ENCODE results near the gene FITM1. TPM values are rescaled to one million over a fixed set of nuclear protein-coding genes. Genes with fewer than 3 reads are reported as not detected.

Gene FITM1
- total RNA-seq, 2 experiments from 2014 or later, result 1.5 to 1.7 TPM

DNA sequence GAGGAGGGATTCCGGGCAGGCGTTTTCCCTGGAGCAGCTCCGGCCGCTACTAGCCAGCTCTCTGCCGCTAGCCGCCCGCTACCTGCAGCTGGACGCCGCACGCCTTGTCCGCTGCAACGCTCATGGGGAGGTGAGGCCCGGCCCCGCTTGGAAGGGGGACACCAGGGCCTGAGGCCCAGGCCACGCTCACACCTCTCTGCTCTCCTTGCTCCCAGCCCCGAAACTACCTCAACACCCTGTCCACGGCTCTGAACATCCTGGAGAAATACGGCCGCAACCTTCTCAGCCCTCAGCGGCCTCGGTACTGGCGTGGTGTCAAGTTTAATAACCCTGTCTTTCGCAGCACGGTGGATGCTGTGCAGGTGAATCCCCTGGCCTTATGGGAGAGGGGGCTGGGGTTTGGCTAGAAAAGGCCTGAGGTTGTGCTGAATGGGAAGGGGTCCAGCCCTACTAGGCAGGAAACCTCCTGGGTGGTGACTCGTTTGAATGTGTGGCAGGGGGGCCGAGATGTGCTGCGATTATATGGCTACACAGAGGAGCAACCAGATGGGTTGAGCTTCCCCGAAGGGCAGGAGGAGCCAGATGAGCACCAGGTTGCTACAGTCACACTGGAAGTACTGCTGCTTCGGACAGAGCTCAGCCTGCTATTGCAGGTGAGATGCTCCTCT is 17.4 kb downstream of the FITM1 start:
- Mint-ChIP-seq H3K27me3 (no peaks in the 10 kb centered on the region), H3K27ac (peak overlapping the region; percentile 90), H3K4me3 (peak overlapping the region; percentile 99), H3K9me3 (no peaks in the 10 kb centered on the region), H3K36me3 (ENCODE audit: low read depth) (peaks cover 86% of the 10 kb centered on the region), H3K4me1 (ENCODE audit: low read depth) (peaks cover 58% of the 10 kb centered on the region)
- Histone ChIP-seq H3K9me3 (ENCODE audit: control insufficient read depth in 1 of 2, insufficient read depth in 1 of 2, low read length in 2 of 2) (no peaks in the 10 kb centered on the region), H3K4me3 (ENCODE audit: low read length) (peak overlapping the region; percentile 93), H3K27ac (ENCODE audit: low read depth in 1 of 2, low read length in 2 of 2) (peak overlapping the region; percentile 46 to 76), H3K27me3 (ENCODE audit: control insufficient read depth in 1 of 2, insufficient read depth in 2 of 2, low read length in 2 of 2) (no peaks in the 10 kb centered on the region), H3K4me1 (ENCODE audit: insufficient read depth, low read length) (peaks cover 62% of the 10 kb centered on the region), H3K36me3 (ENCODE audit: insufficient read depth, low read length) (peaks cover 69% of the 10 kb centered on the region)
- ChIA-PET POLR2A (interaction anchor here (1.0 to 8.1 kb wide), 13 partner anchors 8 to 294 kb away, joined by 3 to 154 read pairs (median 16); partner anchors contain the start of genes DCAF11, IPO4, IRF9 and MDP1), CTCF (interaction anchor here (1.0 to 5.5 kb wide), 4 partner anchors 13 to 184 kb away, joined by 3 to 32 read pairs (median 4); partner anchors contain the start of genes DCAF11, IRF9, MDP1 and NRL)
- DNase-seq (peak in 1 of 14 experiments; percentile 30), ATAC-seq (ENCODE audit: poor library complexity) (no peak)
- TF ChIP-seq, protein P1, sequence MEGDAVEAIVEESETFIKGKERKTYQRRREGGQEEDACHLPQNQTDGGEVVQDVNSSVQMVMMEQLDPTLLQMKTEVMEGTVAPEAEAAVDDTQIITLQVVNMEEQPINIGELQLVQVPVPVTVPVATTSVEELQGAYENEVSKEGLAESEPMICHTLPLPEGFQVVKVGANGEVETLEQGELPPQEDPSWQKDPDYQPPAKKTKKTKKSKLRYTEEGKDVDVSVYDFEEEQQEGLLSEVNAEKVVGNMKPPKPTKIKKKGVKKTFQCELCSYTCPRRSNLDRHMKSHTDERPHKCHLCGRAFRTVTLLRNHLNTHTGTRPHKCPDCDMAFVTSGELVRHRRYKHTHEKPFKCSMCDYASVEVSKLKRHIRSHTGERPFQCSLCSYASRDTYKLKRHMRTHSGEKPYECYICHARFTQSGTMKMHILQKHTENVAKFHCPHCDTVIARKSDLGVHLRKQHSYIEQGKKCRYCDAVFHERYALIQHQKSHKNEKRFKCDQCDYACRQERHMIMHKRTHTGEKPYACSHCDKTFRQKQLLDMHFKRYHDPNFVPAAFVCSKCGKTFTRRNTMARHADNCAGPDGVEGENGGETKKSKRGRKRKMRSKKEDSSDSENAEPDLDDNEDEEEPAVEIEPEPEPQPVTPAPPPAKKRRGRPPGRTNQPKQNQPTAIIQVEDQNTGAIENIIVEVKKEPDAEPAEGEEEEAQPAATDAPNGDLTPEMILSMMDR (IDR thresholded peaks at IDR 0.05), result no peak
- intact Hi-C loops (cut with DNase I, micrococcal nuclease), result loop anchor here (1.0 to 5.0 kb wide), 6 partner anchors 12 to 85 kb away; partner anchors contain the start of genes GMPR2 (in 2 of the 2), IPO4 (in 2 of the 2), NEDD8 (in 2 of the 2) and IRF9 (in 1 of the 2)

- Histone ChIP-seq H3K36me3 (ENCODE audit: insufficient read depth, low read length) (peaks cover 55% of the 10 kb centered on the region), H3K4me3 (ENCODE audit: low read length) (no peak overlapping the region), H3K27me3 (ENCODE audit: control insufficient read depth in 1 of 2, insufficient read depth in 2 of 2, low read length in 2 of 2) (no peaks in the 10 kb centered on the region), H3K27ac (ENCODE audit: low read depth in 1 of 2, low read length in 2 of 2) (no peak overlapping the region), H3K9me3 (ENCODE audit: control insufficient read depth in 1 of 2, insufficient read depth in 1 of 2, low read length in 2 of 2) (no peaks in the 10 kb centered on the region), H3K4me1 (ENCODE audit: insufficient read depth, low read length) (peaks cover 56% of the 10 kb centered on the region)
- H3K36me3 Mint-ChIP-seq (ENCODE audit: low read depth), result peaks cover 77% of the 10 kb centered on the region
- TF ChIP-seq, protein P1 (IDR thresholded peaks at IDR 0.05), result no peak
- ChIA-PET POLR2A (interaction anchor here (2.3 to 8.1 kb wide), 5 partner anchors 8 to 35 kb away, joined by 9 to 154 read pairs (median 119); partner anchors contain the start of genes DCAF11, EMC9, IRF9 and NRL), CTCF (interaction anchor here (5.5 kb wide), 1 partner anchor 12 kb away, joined by 32 read pairs; the partner anchor contains the start of gene IRF9)
- H3K27me3 Mint-ChIP-seq, result no peaks in the 10 kb centered on the region
- peaks cover 47% of the 10 kb centered on the region for H3K4me1 Mint-ChIP-seq (ENCODE audit: low read depth)
- ATAC-seq (ENCODE audit: poor library complexity) (no peak), DNase-seq (no peak)
- peak overlapping the region; percentile 99 for H3K4me3 Mint-ChIP-seq
- H3K9me3 Mint-ChIP-seq, result no peaks in the 10 kb centered on the region
- intact Hi-C loops (cut with DNase I, micrococcal nuclease), result loop anchor here in 1 of 2 experiments (5.0 kb wide), 2 partner anchors 38 to 83 kb away; partner anchors contain the start of genes GMPR2, IPO4 and NEDD8
- H3K27ac Mint-ChIP-seq, result peak overlapping the region; percentile 53
Measured at GRCh38 chr14:24149302-24149969, 19.0 kb downstream of the FITM1 start.

DNA sequence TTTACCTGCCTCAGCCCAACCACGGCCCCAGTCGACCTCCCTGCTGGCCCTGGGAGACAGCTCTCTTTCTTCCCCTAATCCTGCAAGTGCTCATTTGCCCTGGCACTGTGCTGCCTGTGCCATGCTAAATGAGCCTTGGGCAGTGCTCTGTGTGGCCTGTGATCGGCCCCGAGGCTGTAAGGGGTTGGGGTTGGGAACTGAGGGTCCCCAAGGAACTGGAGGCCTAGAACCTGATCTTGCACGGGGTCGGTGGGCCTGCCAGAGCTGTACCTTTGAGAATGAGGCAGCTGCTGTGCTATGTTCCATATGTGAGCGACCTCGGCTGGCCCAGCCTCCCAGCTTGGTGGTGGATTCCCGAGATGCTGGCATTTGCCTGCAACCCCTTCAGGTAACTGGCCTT is 19.6 kb downstream of the FITM1 start:
- Histone ChIP-seq H3K36me3 (ENCODE audit: insufficient read depth, low read length) (peaks cover 55% of the 10 kb centered on the region), H3K9me3 (ENCODE audit: control insufficient read depth in 1 of 2, insufficient read depth in 1 of 2, low read length in 2 of 2) (no peaks in the 10 kb centered on the region), H3K27ac (ENCODE audit: low read depth in 1 of 2, low read length in 2 of 2) (no peak overlapping the region), H3K4me1 (ENCODE audit: insufficient read depth, low read length) (peaks cover 52% of the 10 kb centered on the region), H3K4me3 (ENCODE audit: low read length) (no peak overlapping the region), H3K27me3 (ENCODE audit: control insufficient read depth in 1 of 2, insufficient read depth in 2 of 2, low read length in 2 of 2) (no peaks in the 10 kb centered on the region)
- H3K27ac Mint-ChIP-seq, result peak overlapping the region; percentile 53
- no peak overlapping the region for H3K4me3 Mint-ChIP-seq
- H3K36me3 Mint-ChIP-seq (ENCODE audit: low read depth), result peaks cover 78% of the 10 kb centered on the region
- intact Hi-C loops (cut with DNase I, micrococcal nuclease), result no loop called here
- ATAC-seq (ENCODE audit: poor library complexity), result no peak
- TF ChIP-seq, protein P1 (IDR thresholded peaks at IDR 0.05), result no peak
- H3K27me3 Mint-ChIP-seq, result no peaks in the 10 kb centered on the region
- ChIA-PET CTCF (interaction anchor here (5.5 kb wide), 1 partner anchor 11 kb away, joined by 32 read pairs; the partner anchor contains the start of gene IRF9), POLR2A (interaction anchor here (2.3 to 8.1 kb wide), 4 partner anchors 9 to 35 kb away, joined by 9 to 154 read pairs (median 71); partner anchors contain the start of genes DCAF11, EMC9, IRF9 and NRL)
- no peaks in the 10 kb centered on the region for H3K9me3 Mint-ChIP-seq
- no peak for DNase-seq
- H3K4me1 Mint-ChIP-seq (ENCODE audit: low read depth), result peaks cover 47% of the 10 kb centered on the region
